Activated CD8-positive, alpha-beta T cell treated with anti-CD3 and anti-CD28 coated beads, Interleukin-2, amount 10 ng/mL, durations not matched to agents 7 days and 5 days (primary cell): ENCODE results near the gene CLEC16A. TPM values are rescaled to one million over a fixed set of nuclear protein-coding genes. Genes with fewer than 3 reads are reported as not detected.
"Not testable (repeated sequence)": the region's sequence is repeated elsewhere in the genome, so short reads cannot be mapped to it uniquely, and the experiment has no call there.

ENCODE experiments used
- ATAC-seq: fragments of 150-1000 bp; cut with Tn5 transposase; one replicate; pipeline ENCODE4 v1.10.0; 2021; ENCODE audit warnings: moderate library complexity
- CTCF ChIA-PET: fragments of 350-600 bp; sonication (Branson Sonifier 250); formaldehyde crosslinking; loops from one replicate; lab custom pipeline; 2021; ENCODE audit warnings: antibody characterized with exemption; lab: Charles Lee
- POLR2A ChIA-PET: fragments of 350-600 bp; sonication (Branson Sonifier 250); formaldehyde crosslinking; loops from one replicate; lab custom pipeline; 2021; ENCODE audit warnings: antibody characterized with exemption; lab: Charles Lee
- DNase-seq: peaks from one replicate; pipeline ENCODE4 v3.0.0-alpha.2; 2020
- H3K27ac Mint-ChIP-seq: one replicate; pipeline ENCODE4 v1.8.0; 2021; ENCODE audit warnings: mild to moderate bottlenecking, mixed read lengths
- H3K27me3 Mint-ChIP-seq: one replicate; pipeline ENCODE4 v1.8.0; 2021; ENCODE audit warnings: low read depth, mixed read lengths
- H3K36me3 Mint-ChIP-seq: one replicate; pipeline ENCODE4 v1.8.0; 2021; ENCODE audit warnings: low read depth, mixed read lengths
- H3K4me1 Mint-ChIP-seq: one replicate; pipeline ENCODE4 v1.8.0; 2021; ENCODE audit warnings: low read depth, mixed read lengths
- H3K4me3 Mint-ChIP-seq: one replicate; pipeline ENCODE4 v1.8.0; 2021; ENCODE audit warnings: mild to moderate bottlenecking, mixed read lengths
- H3K9me3 Mint-ChIP-seq: one replicate; pipeline ENCODE4 v1.8.0; 2022; ENCODE audit warnings: mixed read lengths; ENCODE audit not compliant: insufficient read depth
- total RNA-seq, 2 experiments: library from RNA; stranded (reverse); gene quantifications; one replicate each; pipeline ENCODE4 v1.2.3, GENCODE V29; 2021

CLEC16A gene
- total RNA-seq, 2 experiments from 2014 or later = 32.8 to 38.5 TPM

DNA sequence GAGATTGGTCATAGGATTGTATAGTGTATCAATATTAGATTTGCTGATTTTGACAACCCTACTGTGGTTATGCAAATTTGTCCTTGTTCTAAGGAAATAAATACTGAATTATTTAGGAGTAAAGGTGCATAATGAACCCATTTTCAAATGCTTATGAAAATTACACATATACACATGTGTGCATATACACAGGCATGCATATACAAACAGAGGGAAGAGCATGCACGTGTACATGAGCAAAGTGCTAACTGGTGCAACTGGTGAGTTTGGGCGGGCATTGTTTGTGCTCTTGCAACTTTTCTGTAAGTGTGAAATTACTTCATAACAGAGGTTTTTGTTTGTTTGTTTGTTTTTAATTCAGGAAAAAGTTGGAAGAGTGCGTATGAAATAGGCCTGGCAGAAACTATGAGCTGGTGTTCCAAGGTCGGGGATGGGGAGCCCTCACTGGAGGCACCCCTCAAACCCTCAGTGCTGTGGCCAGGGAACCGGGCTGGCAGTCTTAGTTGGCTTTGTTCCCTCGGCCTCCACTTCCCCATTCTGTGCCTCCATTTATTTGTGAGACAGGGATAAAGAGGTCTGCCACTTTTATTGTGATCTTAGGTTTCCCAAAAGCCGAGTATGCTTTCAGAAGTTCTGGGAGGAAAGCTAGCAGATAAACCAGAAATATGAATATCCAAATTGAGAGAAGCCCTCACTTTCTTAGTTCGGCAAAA, 7.9 kb upstream of the CLEC16A start:
- POLR2A ChIA-PET = interaction anchor here (1.2 to 1.3 kb wide), 2 partner anchors 8 to 27 kb away, joined by 3 to 4 read pairs; no protein-coding TSS in a partner anchor
- DNase-seq (no peak), ATAC-seq (no peak)
- Mint-ChIP-seq H3K4me1 (peaks cover 85% of the 10 kb centered on the region), H3K27me3 (no peaks in the 10 kb centered on the region), H3K4me3 (peak overlapping the region; percentile 68), H3K9me3 (no peaks in the 10 kb centered on the region), H3K36me3 (peaks cover 59% of the 10 kb centered on the region), H3K27ac (peak overlapping the region; percentile 70)
- CTCF ChIA-PET = interaction anchor here (1.1 to 2.3 kb wide), 5 partner anchors 12 to 436 kb away, joined by 3 to 6 read pairs (median 3); no protein-coding TSS in a partner anchor

DNA sequence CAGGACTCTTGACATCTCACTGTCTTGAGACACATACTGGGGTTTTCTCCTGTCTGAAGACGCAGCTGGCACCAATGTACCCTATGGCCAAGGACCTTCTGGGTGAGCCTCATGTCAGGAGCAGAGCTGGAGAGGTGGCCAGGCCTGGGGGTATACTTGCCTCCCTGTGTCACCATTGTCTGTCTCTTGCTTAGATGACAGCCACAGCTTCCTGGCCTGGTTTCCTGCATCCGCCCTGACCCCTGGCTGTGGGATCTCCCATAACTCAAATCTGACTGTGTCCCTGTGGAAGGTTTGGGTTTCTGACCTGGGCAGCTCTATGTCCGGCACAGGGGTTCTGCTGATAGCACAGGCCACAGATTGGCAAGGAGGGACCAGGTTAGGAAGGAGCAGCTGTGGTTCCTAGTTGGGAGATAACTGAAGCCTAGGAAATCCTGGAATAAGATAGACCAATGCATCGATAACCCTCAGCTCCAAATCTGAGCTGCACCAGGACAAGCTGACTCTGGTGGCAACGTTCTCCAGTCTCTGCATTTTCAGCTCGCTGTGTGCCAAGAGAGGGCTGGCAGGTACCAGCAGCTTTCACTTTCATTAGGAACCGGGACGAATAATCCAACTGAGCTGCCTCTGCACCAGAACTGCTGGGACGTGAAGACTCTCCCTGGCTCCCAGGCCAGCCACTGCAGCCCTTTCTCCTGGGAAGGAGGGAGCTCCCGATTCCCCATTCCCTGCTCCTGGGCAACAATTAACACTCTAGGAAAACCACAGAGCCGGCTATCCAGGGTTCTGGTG, 7.1 kb upstream of the CLEC16A start:
- no peaks in the 10 kb centered on the region for H3K27me3 Mint-ChIP-seq
- peaks cover 85% of the 10 kb centered on the region for H3K4me1 Mint-ChIP-seq
- peak overlapping the region; percentile 68 for H3K4me3 Mint-ChIP-seq
- peaks cover 56% of the 10 kb centered on the region for H3K36me3 Mint-ChIP-seq
- ChIA-PET CTCF (interaction anchor here (0.6 to 2.3 kb wide), 9 partner anchors 11 to 435 kb away, joined by 3 to 7 read pairs (median 4); no protein-coding TSS in a partner anchor), POLR2A (interaction anchor here (1.2 to 1.3 kb wide), 2 partner anchors 9 to 28 kb away, joined by 3 to 4 read pairs; no protein-coding TSS in a partner anchor)
- DNase-seq = peak; percentile 36
- H3K9me3 Mint-ChIP-seq = no peaks in the 10 kb centered on the region
- no peak for ATAC-seq
- H3K27ac Mint-ChIP-seq = peak overlapping the region; percentile 70

DNA sequence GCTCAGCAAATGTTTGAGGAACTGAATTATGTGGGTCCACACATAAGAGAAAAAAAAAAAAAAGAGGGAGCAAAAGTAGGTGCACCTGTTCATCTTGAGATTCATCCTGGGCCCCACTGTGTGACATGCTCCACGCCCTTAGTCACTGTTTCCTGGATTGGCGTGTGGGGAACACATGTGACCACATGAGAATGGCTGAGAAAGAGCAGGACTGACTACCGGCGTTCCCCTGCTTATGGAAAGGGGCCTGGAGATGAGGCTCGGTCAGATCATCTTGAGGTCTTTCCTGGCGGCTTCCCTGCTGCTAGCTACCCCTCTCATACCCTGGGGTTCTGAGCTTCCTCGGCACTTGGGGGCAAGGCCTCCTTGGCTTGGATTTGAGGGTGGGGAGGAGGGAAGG, 6.0 kb upstream of the CLEC16A start:
- Mint-ChIP-seq H3K9me3 (no peaks in the 10 kb centered on the region), H3K27ac (peak overlapping the region; percentile 70), H3K4me1 (peaks cover 87% of the 10 kb centered on the region), H3K36me3 (peaks cover 51% of the 10 kb centered on the region), H3K4me3 (peak overlapping the region; percentile 68), H3K27me3 (no peaks in the 10 kb centered on the region)
- ChIA-PET CTCF (interaction anchor here (0.6 to 2.3 kb wide), 4 partner anchors 10 to 423 kb away, joined by 3 to 6 read pairs (median 4); no protein-coding TSS in a partner anchor), POLR2A (no interaction called here)
- DNase-seq (peak; percentile 47), ATAC-seq (no peak)

DNA sequence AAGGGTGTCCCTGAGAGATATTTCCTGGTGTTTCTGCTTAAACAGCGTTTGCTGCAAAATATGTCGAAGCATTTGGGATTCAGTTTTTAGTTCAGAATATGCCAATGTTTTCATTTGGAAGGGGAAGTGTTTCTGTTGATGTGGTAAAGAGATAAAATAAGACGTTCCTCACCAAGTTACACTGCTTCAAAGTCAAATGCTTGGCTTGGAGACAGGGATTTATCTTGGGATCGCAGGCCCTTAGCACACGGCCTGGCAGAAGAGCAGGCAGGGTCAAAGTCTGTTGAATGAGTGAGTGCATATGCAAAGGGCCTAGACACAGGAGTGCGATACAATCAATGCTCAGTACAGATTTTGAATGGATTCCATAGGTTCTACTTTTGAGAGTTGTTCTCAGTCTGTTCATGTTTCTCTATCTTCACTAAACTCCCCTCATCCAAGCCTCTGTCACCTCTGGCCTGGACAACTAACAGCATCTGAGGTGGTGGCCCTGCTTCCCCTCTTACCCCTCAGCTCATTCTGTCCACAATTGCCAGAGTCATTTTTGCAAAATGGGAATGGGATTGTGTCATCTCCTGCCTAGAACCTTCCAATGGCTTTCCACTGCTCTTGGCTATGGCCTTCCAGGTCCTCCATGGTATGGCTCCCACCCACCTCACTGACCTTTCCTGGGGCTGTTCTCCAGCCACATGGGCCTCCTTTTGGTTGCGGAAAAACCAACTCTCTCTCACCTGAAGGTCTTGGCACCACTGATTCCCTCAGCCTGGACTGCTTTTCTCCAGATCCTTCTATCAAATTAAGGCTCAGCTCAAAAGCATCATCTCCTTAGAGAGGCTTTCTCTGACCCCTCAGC, 5.3 kb upstream of the CLEC16A start:
- Mint-ChIP-seq H3K4me3 (peak overlapping the region; percentile 87), H3K27me3 (no peaks in the 10 kb centered on the region), H3K27ac (peak overlapping the region; percentile 50), H3K4me1 (peaks cover 87% of the 10 kb centered on the region), H3K36me3 (peaks cover 45% of the 10 kb centered on the region), H3K9me3 (no peaks in the 10 kb centered on the region)
- ATAC-seq (no peak), DNase-seq (no peak)
- POLR2A ChIA-PET = interaction anchor here (0.6 kb wide), 1 partner anchor 195 kb away, joined by 3 read pairs; the partner anchor contains the start of gene NUBP1
- CTCF ChIA-PET = interaction anchor here (1.7 to 2.5 kb wide), 2 partner anchors 11 to 20 kb away, joined by 4 to 19 read pairs; no protein-coding TSS in a partner anchor

DNA sequence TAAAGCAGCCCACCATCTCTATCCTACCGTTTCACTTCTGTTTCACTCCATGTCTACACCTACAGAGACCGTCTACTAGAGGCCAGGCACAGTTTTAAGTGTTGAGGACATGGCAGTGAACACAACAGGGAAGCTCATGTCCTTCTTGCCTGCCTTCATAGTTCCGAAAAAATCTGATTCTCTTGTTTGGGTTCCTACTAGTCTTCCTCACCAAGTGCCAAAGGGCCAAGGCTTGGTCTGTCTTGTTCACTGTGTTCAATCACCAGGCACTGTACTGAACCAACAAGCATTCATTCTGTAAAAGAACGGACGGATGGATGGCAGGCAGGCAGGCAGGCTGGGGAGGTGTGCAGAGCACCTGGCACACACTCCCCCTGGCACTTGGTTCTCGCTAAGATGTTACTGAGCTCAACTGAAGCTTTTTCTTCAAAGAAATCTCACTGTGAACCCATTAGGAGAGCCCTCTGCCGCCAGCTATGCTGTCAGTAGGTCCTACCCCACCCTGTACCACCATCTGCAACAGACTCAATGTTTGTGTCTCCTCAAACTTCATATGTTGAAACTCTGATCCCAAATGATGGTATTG, 4.6 kb upstream of the CLEC16A start:
- DNase-seq = no peak
- ChIA-PET CTCF (interaction anchor here (1.1 to 2.5 kb wide), 4 partner anchors 10 to 192 kb away, joined by 3 to 19 read pairs (median 4); no protein-coding TSS in a partner anchor), POLR2A (interaction anchor here (0.6 kb wide), 1 partner anchor 196 kb away, joined by 3 read pairs; the partner anchor contains the start of gene NUBP1)
- Mint-ChIP-seq H3K27me3 (no peaks in the 10 kb centered on the region), H3K36me3 (peaks cover 41% of the 10 kb centered on the region), H3K9me3 (no peaks in the 10 kb centered on the region), H3K4me3 (peak overlapping the region; percentile 87), H3K27ac (peak overlapping the region; percentile 50), H3K4me1 (peaks cover 82% of the 10 kb centered on the region)
- no peak for ATAC-seq

DNA sequence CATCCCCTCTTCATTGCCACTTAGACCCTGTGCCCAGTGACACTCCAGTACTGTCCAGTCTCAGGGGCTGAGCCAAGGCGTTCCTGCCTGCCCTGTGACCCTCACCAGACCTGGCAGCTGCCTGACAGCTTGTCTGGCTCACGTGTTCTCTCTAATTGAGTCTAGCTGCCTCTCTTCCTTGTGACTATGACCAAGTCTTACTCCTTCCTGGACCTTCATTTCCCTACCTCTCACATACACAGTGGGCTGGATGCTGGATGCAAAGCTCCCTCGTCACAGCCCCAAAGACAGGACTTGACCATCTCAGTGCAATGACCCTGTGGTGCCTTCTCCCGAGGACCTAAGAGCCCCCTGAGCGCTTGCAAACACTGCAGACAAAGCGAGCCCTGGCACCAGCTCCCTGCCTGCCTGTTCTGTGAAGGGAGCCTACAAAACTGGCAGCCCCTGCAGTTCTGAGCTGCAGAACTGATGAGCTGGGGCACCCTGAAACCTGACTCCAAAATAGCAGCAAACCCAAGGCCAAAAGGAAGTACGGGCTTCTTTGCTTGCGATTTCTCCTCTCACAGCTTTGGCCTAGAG, 3.8 kb upstream of the CLEC16A start:
- POLR2A ChIA-PET = no interaction called here
- H3K9me3 Mint-ChIP-seq = no peaks in the 10 kb centered on the region
- peaks cover 36% of the 10 kb centered on the region for H3K36me3 Mint-ChIP-seq
- ATAC-seq = no peak
- peak overlapping the region; percentile 77 for H3K27ac Mint-ChIP-seq
- DNase-seq = peak; percentile 33
- peak overlapping the region; percentile 87 for H3K4me3 Mint-ChIP-seq
- CTCF ChIA-PET = interaction anchor here (0.8 to 2.5 kb wide), 7 partner anchors 9 to 193 kb away, joined by 3 to 19 read pairs (median 3); no protein-coding TSS in a partner anchor
- peaks cover 81% of the 10 kb centered on the region for H3K4me1 Mint-ChIP-seq
- H3K27me3 Mint-ChIP-seq = no peaks in the 10 kb centered on the region

DNA sequence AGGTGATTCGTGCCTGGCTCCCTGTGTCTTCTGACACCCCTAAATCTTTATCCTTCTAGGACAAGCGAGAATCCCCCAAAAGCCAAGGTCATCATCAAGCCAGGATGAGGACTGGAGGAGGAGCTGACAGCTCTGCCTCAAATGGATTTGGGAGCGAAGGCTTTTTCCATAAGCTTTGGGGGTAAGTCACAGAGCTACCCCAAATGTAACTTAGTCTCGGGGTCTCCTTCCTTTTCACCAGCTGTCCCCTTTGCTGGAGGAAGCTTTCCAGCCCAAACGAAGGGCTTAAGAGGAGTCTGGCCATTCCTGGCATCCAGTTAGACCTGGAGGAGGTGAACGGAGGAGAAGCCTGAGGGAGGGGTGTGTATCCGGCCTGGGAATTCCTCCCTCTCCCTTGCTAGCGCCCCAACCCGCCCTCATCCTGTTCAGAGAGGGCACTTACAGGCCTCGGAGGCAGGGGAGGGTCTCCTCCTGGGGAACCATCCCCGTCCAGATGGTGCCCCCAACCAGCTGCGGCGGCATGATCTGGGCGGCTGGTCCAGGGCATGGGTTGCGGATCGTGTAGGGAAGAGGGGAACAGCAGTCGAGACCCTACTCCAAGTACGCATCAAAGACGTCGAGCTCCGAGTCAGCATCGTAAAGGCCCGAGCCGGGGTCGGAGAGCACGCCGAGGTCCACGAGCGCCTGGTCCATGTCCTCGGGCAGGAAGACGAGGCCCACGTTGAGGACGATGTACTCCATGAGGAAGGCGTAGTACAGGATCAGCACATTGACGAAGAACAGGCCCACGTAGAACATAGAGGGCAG, 3.0 kb upstream of the CLEC16A start:
- peaks cover 30% of the 10 kb centered on the region for H3K36me3 Mint-ChIP-seq
- DNase-seq = no peak
- ATAC-seq = peak; percentile 2
- no peaks in the 10 kb centered on the region for H3K9me3 Mint-ChIP-seq
- no peaks in the 10 kb centered on the region for H3K27me3 Mint-ChIP-seq
- POLR2A ChIA-PET = no interaction called here
- peak overlapping the region; percentile 77 for H3K27ac Mint-ChIP-seq
- H3K4me3 Mint-ChIP-seq = peak overlapping the region; percentile 87
- H3K4me1 Mint-ChIP-seq = peaks cover 80% of the 10 kb centered on the region
- CTCF ChIA-PET = interaction anchor here (0.8 to 2.5 kb wide), 6 partner anchors 9 to 30 kb away, joined by 3 to 19 read pairs (median 4); no protein-coding TSS in a partner anchor

DNA sequence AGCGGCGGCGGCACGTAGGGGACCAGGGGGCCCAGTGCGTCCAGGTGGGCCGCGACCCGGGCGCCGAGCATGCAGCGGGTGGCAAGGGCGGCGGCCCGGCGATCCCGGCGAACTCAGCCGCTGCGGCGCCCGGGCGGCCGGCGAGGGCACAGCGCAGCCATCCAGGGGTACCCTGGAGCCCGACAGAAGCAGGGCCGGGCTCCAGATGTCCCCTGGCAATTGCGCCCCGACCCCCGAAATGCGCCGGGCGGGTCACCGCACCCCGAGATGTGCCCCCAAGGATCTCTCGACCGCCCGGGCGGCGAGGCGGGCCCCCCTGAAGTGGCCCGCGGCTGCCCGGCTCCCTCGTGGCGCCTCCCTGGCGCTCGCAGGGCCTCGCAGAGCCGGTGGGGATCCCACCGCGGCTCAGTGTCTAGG, 2.4 kb upstream of the CLEC16A start:
- ATAC-seq = peak; percentile 8
- POLR2A ChIA-PET, H3K9me3 Mint-ChIP-seq, DNase-seq, H3K27me3 Mint-ChIP-seq: not testable (repeated sequence)
- H3K36me3 Mint-ChIP-seq = peaks cover 25% of the 10 kb centered on the region
- H3K4me1 Mint-ChIP-seq = peaks cover 77% of the 10 kb centered on the region
- H3K4me3 Mint-ChIP-seq = peak overlapping the region; percentile 87
- CTCF ChIA-PET = interaction anchor here (1.4 kb wide), 1 partner anchor 12 kb away, joined by 9 read pairs; no protein-coding TSS in a partner anchor
- peak overlapping the region; percentile 65 for H3K27ac Mint-ChIP-seq

DNA sequence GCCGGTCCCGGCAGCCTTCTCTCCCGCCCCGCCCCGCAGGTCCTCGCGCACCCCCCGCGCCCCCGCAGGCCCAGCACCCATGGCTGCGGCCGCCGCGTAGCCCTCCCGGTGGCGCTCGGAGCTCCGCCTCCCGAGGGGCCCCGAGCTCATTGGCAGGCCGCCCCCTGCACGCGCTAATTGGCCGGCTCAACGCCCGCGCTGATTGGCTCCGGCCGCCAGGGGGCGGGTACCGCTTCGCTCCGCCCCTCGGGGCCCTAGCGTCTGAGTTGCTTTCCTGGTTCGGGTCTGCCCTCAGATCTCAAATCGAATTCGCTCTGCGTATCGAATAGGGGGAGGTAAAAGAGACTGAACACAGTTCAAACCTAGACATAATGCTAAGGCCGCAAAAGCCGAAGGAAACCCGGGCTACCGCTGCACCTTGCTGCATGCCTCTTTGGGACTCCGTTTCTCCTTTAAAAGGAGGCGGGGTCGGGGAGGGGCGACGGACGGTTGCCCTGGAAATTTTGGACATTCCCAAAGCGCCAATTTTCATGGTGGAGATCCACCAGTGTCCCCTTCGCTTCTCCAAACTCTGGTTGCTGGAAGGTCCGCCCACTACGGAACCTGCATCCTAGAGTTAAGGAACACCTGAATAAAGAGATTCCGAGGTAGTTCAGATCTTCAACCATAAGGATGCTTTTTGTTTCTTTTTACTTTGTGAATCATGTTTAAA, 1.9 kb upstream of the CLEC16A start, which contains the start of gene DEXI:
TSS of gene DEXI (minus strand) at position 117 of the 712 bp plus-strand sequence. CDS start 463 bp downstream, outside the sequence.
- ATAC-seq = peak; percentile 88
- Mint-ChIP-seq H3K27ac (peak within 1 kb of the TSS; percentile 77), H3K9me3 (no peaks in the 10 kb centered on the region), H3K36me3 (peaks cover 25% of the 10 kb centered on the region), H3K27me3 (no peaks in the 10 kb centered on the region), H3K4me3 (peak within 1 kb of the TSS; percentile 87), H3K4me1 (peaks cover 76% of the 10 kb centered on the region)
- POLR2A ChIA-PET = no interaction called here
- peak; percentile 95 for DNase-seq
- CTCF ChIA-PET = interaction anchor here (1.4 kb wide), 1 partner anchor 11 kb away, joined by 9 read pairs; no protein-coding TSS in a partner anchor
